ENCODE measurements around the gene NAA40. TPM values are rescaled to one million over a fixed set of nuclear protein-coding genes. Genes with fewer than 3 reads are reported as not detected.

NAA40 gene
- total and polyA plus RNA-seq, 10 of the 15 experiments (the other 5 are each of a cell fraction or from before 2014, with no cell fraction given) = 4.8 to 31.6 (median 22.2) TPM

DNA sequence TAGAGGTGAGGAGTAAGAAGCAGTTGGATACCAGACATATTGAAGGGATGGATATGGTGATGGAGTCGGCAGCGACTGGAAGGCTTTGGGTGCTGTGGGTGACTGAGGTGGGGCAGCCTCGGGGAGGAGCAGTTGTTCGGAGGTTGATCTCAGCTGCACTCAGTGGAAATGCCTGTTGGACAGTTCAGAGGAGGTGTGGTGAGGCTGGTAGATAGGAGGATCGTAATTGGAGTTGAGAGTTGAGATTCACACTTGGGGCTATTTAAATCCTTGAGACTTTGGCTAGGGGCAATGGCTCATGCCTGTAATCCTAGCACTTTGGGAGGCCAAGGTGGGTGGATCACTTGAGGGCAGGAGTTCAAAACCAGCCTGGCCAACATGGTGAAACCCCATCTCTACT, 54.3 kb downstream of the NAA40 start:
- in situ Hi-C loops (cut with MboI) (no loop called here), intact Hi-C loops (cut with micrococcal nuclease; ENCODE audit: unreplicated experiment) (no loop called here)
- ChIA-PET SMC1A (ENCODE audit: uncharacterized antibody, unreplicated experiment) (no interaction called here), CTCF (no interaction called here), POLR2A (no interaction called here), RAD21 (ENCODE audit: unreplicated experiment) (interaction anchor here (1.2 kb wide), 1 partner anchor 9 kb away, joined by 3 read pairs; no protein-coding TSS in a partner anchor)
- Histone ChIP-seq H4K20me1 (ENCODE audit: control insufficient read depth, insufficient read depth) (no peaks in the 10 kb centered on the region), H3K4me1 (ENCODE audit: control insufficient read depth, insufficient read depth, low read length) (peaks cover 3% of the 10 kb centered on the region; the same call in 1 of the 2 replicates), H3K4me3 (no peak overlapping the region), H3K27me3 (replicated peaks in 1 of 2; ENCODE audit: control insufficient read depth in 2 of 2, insufficient read depth in 2 of 2, low read length in 1 of 2) (no peaks in the 10 kb centered on the region), H3K27ac (ENCODE audit: control insufficient read depth, insufficient read depth) (no peak overlapping the region), H3K4me2 (ENCODE audit: control insufficient read depth, insufficient read depth) (no peak overlapping the region), H3K79me2 (ENCODE audit: control insufficient read depth, insufficient read depth, low read length) (peaks cover 9% of the 10 kb centered on the region), H3K9ac (ENCODE audit: control insufficient read depth, insufficient read depth, low read length) (no peak overlapping the region), H3K36me3 (ENCODE audit: control insufficient read depth in 2 of 2, insufficient read depth in 2 of 2, low read length in 1 of 2) (peaks cover 19 to 30% of the 10 kb centered on the region in 2 experiments; a peak in 3 of 4 replicates), H2AFZ (ENCODE audit: control insufficient read depth, low read depth, low read length) (no peak overlapping the region), H3K9me3 (replicated peaks; ENCODE audit: control insufficient read depth, insufficient read depth, low read length) (no peaks in the 10 kb centered on the region)
- TF ChIP-seq ZSCAN29 (IDR thresholded peaks at IDR 0.05) (no peak), ESRRA (IDR thresholded peaks at IDR 0.05; ENCODE audit: low read length) (no peak), NRF1 (conservative IDR thresholded peaks at IDR 0.05; ENCODE audit: low read depth, low read length) (no peak), HDAC2 (IDR thresholded peaks at IDR 0.05) (no peak), SREBF1 (IDR thresholded peaks at IDR 0.05; ENCODE audit: low read length) (no peak), STAT1 (conservative IDR thresholded peaks at IDR 0.05) (no peak), MYC (IDR thresholded peaks at IDR 0.05; ENCODE audit: insufficient read depth, insufficient read length, insufficient replicate concordance, low read length, severe bottlenecking) (no peak), SMAD1 (IDR thresholded peaks at IDR 0.05; ENCODE audit: low read depth, partially characterized antibody) (no peak), SRF (IDR thresholded peaks at IDR 0.05; ENCODE audit: low read depth in 2 of 2, low read length in 2 of 2) (no peak), ZNF274 (IDR thresholded peaks at IDR 0.05; ENCODE audit: insufficient read depth, insufficient read length) (no peak)
- FAIRE-seq (no peak), DNase-seq (ENCODE audit: low read depth, low spot score) (no peak), ATAC-seq (no peak)
- no TSS peak for BruUV-seq (replicated peaks)
- WGBS (ENCODE audit: insufficient coverage, insufficient replicate concordance, low lambda C conversion rate, missing lambda C conversion rate) = 78% methylated on average over 5 of the region's 5 CpGs

Data from GM12878 (cell line).